Subcutaneous abdominal adipose tissue (tissue), 5 donors: Measurements from ENCODE around the gene CFAP54.
"Not testable (repeated sequence)": the region's sequence is repeated elsewhere in the genome, so short reads cannot be mapped to it uniquely, and the experiment has no call there.

ENCODE experiments used
- H3K27ac ChIP-seq: one replicate; pipeline ENCODE4 v1.7.0; 2013; ENCODE audit warnings: low read depth, mild to moderate bottlenecking, inconsistent platforms, low read length, moderate library complexity
- H3K27me3 ChIP-seq, 5 donors: one replicate each; pipeline ENCODE4 v1.7.0; 2013; ENCODE audit warnings: low read length in 5 of 5, inconsistent platforms in 1 of 5; ENCODE audit not compliant: control insufficient read depth in 5 of 5, insufficient read depth in 4 of 5
- H3K36me3 ChIP-seq, 5 donors: one replicate each; pipeline ENCODE4 v1.7.0; 2013; ENCODE audit warnings: low read length in 5 of 5; ENCODE audit not compliant: control insufficient read depth in 5 of 5, insufficient read depth in 5 of 5
- H3K4me1 ChIP-seq, 5 donors: one replicate each; pipeline ENCODE4 v1.7.0; 2013; ENCODE audit warnings: low read length in 5 of 5, mild to moderate bottlenecking in 3 of 5, moderate library complexity in 1 of 5; ENCODE audit not compliant: control insufficient read depth in 5 of 5, insufficient read depth in 5 of 5
- H3K4me3 ChIP-seq, 5 donors: one replicate each; pipeline ENCODE4 v1.7.0; 2013; ENCODE audit warnings: low read length in 5 of 5, low read depth in 1 of 5
- H3K9ac ChIP-seq, 5 donors: one replicate each; pipeline ENCODE4 v1.7.0; 2013; ENCODE audit warnings: low read length in 5 of 5, mild to moderate bottlenecking in 4 of 5, moderate library complexity in 3 of 5
- H3K9me3 ChIP-seq, 5 donors: one replicate each; pipeline ENCODE4 v1.7.0; 2013; ENCODE audit warnings: low read length in 5 of 5; ENCODE audit not compliant: control insufficient read depth in 5 of 5
- donor health status: healthy.
- donor health status: healthy.
- donor health status: healthy.
- donor health status: healthy.
- donor health status: healthy.

The CFAP54 gene

DNA sequence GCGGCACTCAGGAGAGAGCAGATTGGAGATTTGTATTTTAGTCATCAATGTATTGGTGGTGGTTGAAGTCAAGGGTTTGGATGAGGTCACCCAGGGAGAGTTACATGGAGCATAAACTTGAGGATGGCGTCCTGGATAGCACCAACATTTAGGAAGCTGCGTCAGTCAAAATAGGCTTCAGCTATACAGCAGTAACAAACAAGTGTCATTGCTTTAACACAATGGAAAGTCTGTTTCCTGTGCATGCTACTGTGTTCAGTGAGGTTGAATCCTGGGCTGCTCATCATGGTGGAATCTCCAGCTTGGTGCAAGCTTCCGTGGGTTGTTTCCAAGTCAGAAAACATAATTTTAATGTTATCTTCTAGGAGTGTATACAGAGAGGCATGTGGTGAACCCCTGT, 180.4 kb downstream of the CFAP54 start:
- Histone ChIP-seq H3K4me3 (no peak overlapping the region), H3K27ac (no peak overlapping the region), H3K9me3 (peaks cover 0 to 3% (median 0%) of the 10 kb centered on the region in 5 donors), H3K36me3 (no peaks in the 10 kb centered on the region), H3K4me1 (no peaks in the 10 kb centered on the region), H3K9ac (no peak overlapping the region), H3K27me3 (no peaks in the 10 kb centered on the region)

DNA sequence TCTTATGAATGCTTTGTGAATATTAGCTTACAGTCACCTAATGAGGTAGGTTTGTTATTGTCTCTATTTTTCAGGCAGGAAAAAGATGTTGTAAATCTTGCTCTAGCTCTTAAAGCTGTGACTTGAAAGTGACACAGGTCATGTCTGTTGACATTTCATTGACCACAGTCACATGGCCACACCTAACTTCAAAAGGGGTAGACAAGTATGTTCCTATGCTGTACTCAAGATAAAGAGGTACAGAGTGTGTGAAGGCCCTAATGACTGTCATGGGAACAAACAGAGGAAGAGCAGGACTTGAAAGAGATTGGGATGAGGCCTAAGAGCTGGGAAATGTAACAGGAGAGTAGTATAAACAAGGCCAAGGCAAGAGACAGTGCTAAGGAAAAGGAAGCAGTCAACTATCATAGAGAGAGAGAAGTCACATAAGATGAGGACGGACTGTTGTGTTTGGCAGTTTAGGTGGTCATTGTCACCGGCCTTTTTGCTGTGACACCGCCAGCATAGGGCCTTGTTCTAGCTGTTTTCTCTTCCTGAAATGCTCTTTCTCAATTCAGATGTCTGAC, 181.0 kb downstream of the CFAP54 start:
- no peak overlapping the region for H3K27ac ChIP-seq
- no peaks in the 10 kb centered on the region for H3K4me1 ChIP-seq
- no peaks in the 10 kb centered on the region for H3K36me3 ChIP-seq
- peaks cover 0 to 3% (median 0%) of the 10 kb centered on the region in 5 donors for H3K9me3 ChIP-seq
- no peak overlapping the region for H3K4me3 ChIP-seq
- H3K9ac ChIP-seq, result no peak overlapping the region
- H3K27me3 ChIP-seq, result no peaks in the 10 kb centered on the region

DNA sequence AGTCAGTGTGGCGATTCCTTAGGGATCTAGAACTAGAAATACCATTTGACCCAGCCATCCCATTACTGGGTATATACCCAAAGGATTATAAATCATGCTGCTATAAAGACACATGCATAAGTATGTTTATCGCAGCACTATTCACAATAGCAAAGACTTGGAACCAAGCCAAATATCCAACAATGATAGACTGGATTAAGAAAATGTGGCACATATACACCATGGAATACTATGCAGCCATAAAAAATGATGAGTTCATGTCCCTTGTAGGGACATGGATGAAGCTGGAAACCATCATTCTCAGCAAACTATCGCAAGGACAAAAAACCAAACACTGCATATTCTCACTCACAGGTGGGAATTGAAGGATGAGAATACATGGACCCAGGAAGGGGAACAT, 186.1 kb downstream of the CFAP54 start:
- not testable (repeated sequence) for H3K27me3 ChIP-seq, H3K36me3 ChIP-seq, H3K4me1 ChIP-seq, H3K27ac ChIP-seq, H3K9ac ChIP-seq, H3K9me3 ChIP-seq, H3K4me3 ChIP-seq

DNA sequence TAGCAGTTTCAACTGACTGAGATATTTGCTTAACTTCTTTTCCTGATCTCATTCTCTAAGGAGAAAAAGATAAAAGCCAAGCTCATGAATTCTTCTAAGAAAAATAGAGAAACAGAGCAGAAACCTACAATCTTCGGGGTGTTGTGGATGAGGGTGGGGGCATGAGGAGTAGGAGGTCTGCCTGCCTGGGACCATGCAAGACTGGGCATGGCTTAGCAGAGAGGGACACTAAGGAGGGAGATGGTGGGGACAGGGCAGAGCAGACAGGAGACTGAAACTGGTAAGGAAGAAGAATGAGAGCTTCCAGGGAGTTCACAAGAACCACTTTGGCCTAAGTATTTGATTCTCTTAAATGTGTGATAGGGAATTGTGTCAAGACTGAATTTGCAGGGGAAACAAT, 188.0 kb downstream of the CFAP54 start:
- Histone ChIP-seq H3K27me3 (no peaks in the 10 kb centered on the region), H3K9ac (no peak overlapping the region), H3K27ac (no peak overlapping the region), H3K9me3 (no peaks in the 10 kb centered on the region), H3K4me1 (no peaks in the 10 kb centered on the region), H3K36me3 (no peaks in the 10 kb centered on the region), H3K4me3 (no peak overlapping the region)

DNA sequence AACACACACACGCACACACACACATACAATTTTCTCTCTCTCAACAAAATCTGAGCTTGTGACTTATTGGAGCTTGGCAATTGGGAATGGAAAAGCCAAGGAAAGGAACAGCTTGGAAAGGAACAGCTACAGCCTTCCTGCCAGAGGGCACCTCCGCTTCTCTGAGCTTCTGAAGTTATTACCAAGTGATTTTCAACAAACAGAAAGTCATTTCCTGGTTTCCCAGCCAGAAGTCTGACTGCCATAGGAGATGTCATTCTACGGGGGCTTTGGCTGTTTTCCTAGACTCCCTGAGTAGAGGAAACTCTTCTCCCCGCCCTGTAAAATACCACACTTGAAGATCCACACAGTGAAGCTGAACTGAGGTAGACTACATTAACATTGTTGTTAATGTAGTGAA, 198.3 kb downstream of the CFAP54 start:
- H3K9ac ChIP-seq, result no peak overlapping the region
- peaks cover 0 to 3% (median 0%) of the 10 kb centered on the region in 5 donors for H3K9me3 ChIP-seq
- no peaks in the 10 kb centered on the region for H3K4me1 ChIP-seq
- H3K27ac ChIP-seq, result no peak overlapping the region
- H3K36me3 ChIP-seq, result no peaks in the 10 kb centered on the region
- no peaks in the 10 kb centered on the region for H3K27me3 ChIP-seq
- H3K4me3 ChIP-seq, result no peak overlapping the region

DNA sequence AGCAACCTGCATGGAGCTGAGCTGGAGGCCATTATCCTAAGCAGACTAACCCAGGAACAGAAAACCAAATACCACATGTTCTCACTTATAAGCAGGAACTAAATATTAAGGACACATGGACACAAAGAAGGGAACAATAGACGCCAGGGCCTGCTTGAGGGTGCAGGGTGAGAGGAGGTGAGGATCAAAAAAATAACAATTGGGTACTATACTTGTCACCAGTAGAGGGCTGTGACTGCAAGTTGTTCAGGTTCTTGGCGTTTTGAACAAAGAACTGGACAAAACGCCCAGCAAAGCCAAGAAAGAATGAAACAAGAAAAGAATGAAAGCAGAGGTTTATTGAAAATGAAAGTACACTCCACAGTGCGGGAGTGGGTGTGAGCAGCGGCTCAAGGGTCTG, 209.1 kb downstream of the CFAP54 start:
- no peak overlapping the region for H3K27ac ChIP-seq
- no peak overlapping the region for H3K9ac ChIP-seq
- no peaks in the 10 kb centered on the region for H3K4me1 ChIP-seq
- no peaks in the 10 kb centered on the region for H3K27me3 ChIP-seq
- H3K4me3 ChIP-seq, result no peak overlapping the region
- H3K9me3 ChIP-seq, result no peaks in the 10 kb centered on the region
- no peaks in the 10 kb centered on the region for H3K36me3 ChIP-seq

DNA sequence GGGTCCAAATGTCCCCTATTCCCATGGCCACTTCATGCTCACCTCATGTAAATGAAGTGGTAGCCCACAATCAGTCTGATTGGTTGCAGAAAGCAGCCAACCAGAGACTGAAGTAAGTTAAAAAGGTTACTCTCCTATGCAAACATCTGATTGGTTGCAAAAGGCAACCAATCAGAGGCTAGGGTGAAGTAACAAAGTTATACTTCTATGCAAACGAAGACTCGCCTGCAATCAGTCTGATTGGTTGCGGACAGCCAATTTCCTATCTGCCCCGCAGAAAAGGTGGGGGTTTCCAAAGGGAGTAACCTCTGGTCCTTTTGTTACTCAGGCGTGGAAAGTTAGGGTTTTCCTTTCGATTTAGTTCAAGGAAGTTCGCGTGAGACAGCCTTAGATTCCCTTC, 209.6 kb downstream of the CFAP54 start:
- Histone ChIP-seq H3K9me3 (no peaks in the 10 kb centered on the region), H3K27me3 (no peaks in the 10 kb centered on the region), H3K36me3 (no peaks in the 10 kb centered on the region), H3K27ac (no peak overlapping the region), H3K4me3 (no peak overlapping the region), H3K4me1 (no peaks in the 10 kb centered on the region), H3K9ac (no peak overlapping the region)

DNA sequence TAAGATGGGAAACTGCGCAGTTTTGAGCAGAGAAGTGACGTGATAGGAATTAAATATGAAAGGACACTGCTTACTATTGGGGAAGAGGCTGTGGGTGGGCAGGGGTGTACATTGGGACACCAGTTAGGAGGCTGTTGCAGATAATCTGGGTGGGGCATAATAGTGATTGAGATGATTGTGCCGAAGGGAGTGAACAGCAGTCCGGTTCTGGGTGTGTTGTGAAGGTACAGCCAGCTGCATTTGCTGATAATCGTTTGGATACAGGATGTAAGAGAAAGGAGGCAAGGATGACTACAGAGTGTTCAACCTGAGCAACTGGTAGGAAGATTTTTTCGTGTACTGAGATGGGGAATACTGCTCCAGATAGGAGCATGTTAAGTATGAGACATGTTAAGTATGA, 212.5 kb downstream of the CFAP54 start:
- no peaks in the 10 kb centered on the region for H3K27me3 ChIP-seq
- no peaks in the 10 kb centered on the region for H3K9me3 ChIP-seq
- H3K4me3 ChIP-seq, result no peak overlapping the region
- H3K36me3 ChIP-seq, result no peaks in the 10 kb centered on the region
- no peaks in the 10 kb centered on the region for H3K4me1 ChIP-seq
- H3K27ac ChIP-seq, result no peak overlapping the region
- H3K9ac ChIP-seq, result no peak overlapping the region

DNA sequence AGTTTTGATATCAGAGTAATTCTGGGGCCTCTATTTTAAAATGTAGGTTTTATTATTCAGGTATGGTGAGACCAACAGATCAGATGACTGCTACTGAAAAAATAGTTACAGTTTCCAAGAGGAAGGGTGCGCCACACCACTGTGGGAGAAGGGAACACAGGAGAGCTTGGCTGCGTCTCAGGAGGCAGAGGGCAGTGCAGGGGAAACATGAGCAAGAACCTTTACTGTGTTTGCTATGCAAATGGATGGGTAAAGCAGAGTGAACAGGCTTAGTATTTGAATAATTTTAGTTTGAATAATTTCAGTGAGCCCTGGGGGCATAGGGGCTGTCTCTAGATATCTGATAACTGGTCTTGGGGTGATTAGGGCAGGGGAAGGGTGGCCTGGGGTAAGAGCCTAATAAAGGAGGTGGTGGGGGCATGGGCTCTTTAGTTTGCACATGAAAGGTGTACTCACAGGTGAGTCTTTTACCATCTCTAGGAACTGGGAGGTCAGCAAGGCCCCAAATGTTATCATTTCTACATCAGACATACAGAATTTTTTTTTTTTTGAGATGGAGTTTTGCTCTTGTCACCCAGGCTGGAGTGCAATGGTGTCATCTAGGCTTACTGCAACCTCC, 220.9 kb downstream of the CFAP54 start:
- no peaks in the 10 kb centered on the region for H3K36me3 ChIP-seq
- H3K27me3 ChIP-seq, result no peaks in the 10 kb centered on the region
- H3K4me1 ChIP-seq, result no peaks in the 10 kb centered on the region
- no peaks in the 10 kb centered on the region for H3K9me3 ChIP-seq
- no peak overlapping the region for H3K9ac ChIP-seq
- H3K4me3 ChIP-seq, result no peak overlapping the region
- H3K27ac ChIP-seq, result no peak overlapping the region

DNA sequence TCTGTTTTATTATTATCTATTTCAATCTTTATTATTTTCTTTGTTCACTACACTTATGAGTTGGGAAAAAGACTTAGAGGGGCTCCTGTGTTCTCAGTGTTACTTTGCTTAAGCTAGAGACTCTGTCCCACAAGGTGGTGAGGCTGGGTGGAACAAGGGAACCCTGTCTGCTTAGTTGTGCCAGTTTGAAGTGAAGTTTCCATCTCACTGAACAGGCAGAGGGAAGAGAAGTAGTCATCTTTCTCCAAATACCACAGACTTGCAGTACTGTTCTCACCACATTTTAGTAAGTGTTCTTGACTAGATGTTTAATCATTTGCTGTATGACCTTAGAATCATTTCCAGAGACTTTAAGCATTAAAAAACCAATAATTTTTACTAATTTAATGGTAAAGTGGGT, 222.0 kb downstream of the CFAP54 start:
- Histone ChIP-seq H3K27ac (no peak overlapping the region), H3K36me3 (no peaks in the 10 kb centered on the region), H3K9me3 (no peaks in the 10 kb centered on the region), H3K4me3 (no peak overlapping the region), H3K9ac (no peak overlapping the region), H3K27me3 (no peaks in the 10 kb centered on the region), H3K4me1 (no peaks in the 10 kb centered on the region)
